Renal pelvis (tissue), 12 donors: ENCODE data around the gene RFC3. TPM values are rescaled to one million over a fixed set of nuclear protein-coding genes. Genes with fewer than 3 reads are reported as not detected.
"Not testable (repeated sequence)": the region's sequence is repeated elsewhere in the genome, so short reads cannot be mapped to it uniquely, and the experiment has no call there.

Experiments
- DNase-seq: peaks from one replicate; pipeline ENCODE4 v3.0.0-alpha.2; 2013
- long read RNA-seq, 16 experiments: transcript quantifications; one replicate each; lab custom pipeline, GENCODE V29; 2026
- polyA plus RNA-seq, 3 donors: library from polyadenylated mRNA; unstranded; fragments of 120-200 nt; gene quantifications; one replicate each; pipeline ENCODE4 v1.2.1, GENCODE V29; 2013; ENCODE audit not compliant: insufficient read length in 3 of 3

Gene RFC3, protein sequence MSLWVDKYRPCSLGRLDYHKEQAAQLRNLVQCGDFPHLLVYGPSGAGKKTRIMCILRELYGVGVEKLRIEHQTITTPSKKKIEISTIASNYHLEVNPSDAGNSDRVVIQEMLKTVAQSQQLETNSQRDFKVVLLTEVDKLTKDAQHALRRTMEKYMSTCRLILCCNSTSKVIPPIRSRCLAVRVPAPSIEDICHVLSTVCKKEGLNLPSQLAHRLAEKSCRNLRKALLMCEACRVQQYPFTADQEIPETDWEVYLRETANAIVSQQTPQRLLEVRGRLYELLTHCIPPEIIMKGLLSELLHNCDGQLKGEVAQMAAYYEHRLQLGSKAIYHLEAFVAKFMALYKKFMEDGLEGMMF
- polyA plus RNA-seq = 10 to 100 TPM; 21.3 to 23.4 (median 23.0) TPM
- long read RNA-seq, donor 1, transcript RFC3-201 (9 exons, 2,402 nt) = major isoform, 5 of 6 reads
- long read RNA-seq, donor 1, partial matches to known transcripts = 0 of 6 reads
- long read RNA-seq, donor 1, other reads (novel, unspliced or antisense) = 0 of 6 reads
- long read RNA-seq, donor 2, transcript RFC3-201 (9 exons, 2,402 nt) = major isoform, 13 of 13 reads
- long read RNA-seq, donor 2, partial matches to known transcripts = 0 of 13 reads
- long read RNA-seq, donor 2, other reads (novel, unspliced or antisense) = 0 of 13 reads
- long read RNA-seq, donor 3, transcript RFC3-201 (9 exons, 2,402 nt) = major isoform, 5 of 11 reads
- long read RNA-seq, donor 3, partial matches to known transcripts = 6 of 11 reads
- long read RNA-seq, donor 3, other reads (novel, unspliced or antisense) = 0 of 11 reads
- long read RNA-seq, donor 4, transcript RFC3-201 (9 exons, 2,402 nt) = major isoform, 5 of 5 reads
- long read RNA-seq, donor 4, partial matches to known transcripts = 0 of 5 reads
- long read RNA-seq, donor 4, other reads (novel, unspliced or antisense) = 0 of 5 reads
- long read RNA-seq, donor 5, partial matches to known transcripts = 0 of 4 reads
- long read RNA-seq, donor 5, other reads (novel, unspliced or antisense) = 0 of 4 reads
- long read RNA-seq, donor 6, transcript RFC3-201 (9 exons, 2,402 nt) = major isoform, 6 of 6 reads
- long read RNA-seq, donor 6, partial matches to known transcripts = 0 of 6 reads
- long read RNA-seq, donor 6, other reads (novel, unspliced or antisense) = 0 of 6 reads
- long read RNA-seq, donor 7, transcript RFC3-201 (9 exons, 2,402 nt) = major isoform, 11 of 11 reads
- long read RNA-seq, donor 7, partial matches to known transcripts = 0 of 11 reads
- long read RNA-seq, donor 7, other reads (novel, unspliced or antisense) = 0 of 11 reads
- long read RNA-seq, donor 8, partial matches to known transcripts = 0 of 4 reads
- long read RNA-seq, donor 8, other reads (novel, unspliced or antisense) = 0 of 4 reads
- long read RNA-seq, donor 9, transcript RFC3-201 (9 exons, 2,402 nt) = major isoform, 7 of 7 reads
- long read RNA-seq, donor 9, partial matches to known transcripts = 0 of 7 reads
- long read RNA-seq, donor 9, other reads (novel, unspliced or antisense) = 0 of 7 reads
- long read RNA-seq, donor 10, transcript RFC3-201 (9 exons, 2,402 nt) = major isoform, 10 of 16 reads
- long read RNA-seq, donor 10, partial matches to known transcripts = 6 of 16 reads
- long read RNA-seq, donor 10, other reads (novel, unspliced or antisense) = 0 of 16 reads
- long read RNA-seq, donor 11, transcript RFC3-201 (9 exons, 2,402 nt) = major isoform, 5 of 5 reads
- long read RNA-seq, donor 11, partial matches to known transcripts = 0 of 5 reads
- long read RNA-seq, donor 11, other reads (novel, unspliced or antisense) = 0 of 5 reads
- long read RNA-seq, donor 12, partial matches to known transcripts = 8 of 12 reads
- long read RNA-seq, donor 12, other reads (novel, unspliced or antisense) = 0 of 12 reads
- long read RNA-seq, donor 13, partial matches to known transcripts = 0 of 3 reads
- long read RNA-seq, donor 13, other reads (novel, unspliced or antisense) = 0 of 3 reads
- long read RNA-seq, donor 14 = 0 reads
- long read RNA-seq, donor 15, transcript RFC3-201 (9 exons, 2,402 nt) = major isoform, 9 of 19 reads
- long read RNA-seq, donor 15, partial matches to known transcripts = 9 of 19 reads
- long read RNA-seq, donor 15, other reads (novel, unspliced or antisense) = 0 of 19 reads
- long read RNA-seq, donor 16, transcript RFC3-201 (9 exons, 2,402 nt) = major isoform, 10 of 19 reads
- long read RNA-seq, donor 16, partial matches to known transcripts = 8 of 19 reads
- long read RNA-seq, donor 16, other reads (novel, unspliced or antisense) = 0 of 19 reads

DNA sequence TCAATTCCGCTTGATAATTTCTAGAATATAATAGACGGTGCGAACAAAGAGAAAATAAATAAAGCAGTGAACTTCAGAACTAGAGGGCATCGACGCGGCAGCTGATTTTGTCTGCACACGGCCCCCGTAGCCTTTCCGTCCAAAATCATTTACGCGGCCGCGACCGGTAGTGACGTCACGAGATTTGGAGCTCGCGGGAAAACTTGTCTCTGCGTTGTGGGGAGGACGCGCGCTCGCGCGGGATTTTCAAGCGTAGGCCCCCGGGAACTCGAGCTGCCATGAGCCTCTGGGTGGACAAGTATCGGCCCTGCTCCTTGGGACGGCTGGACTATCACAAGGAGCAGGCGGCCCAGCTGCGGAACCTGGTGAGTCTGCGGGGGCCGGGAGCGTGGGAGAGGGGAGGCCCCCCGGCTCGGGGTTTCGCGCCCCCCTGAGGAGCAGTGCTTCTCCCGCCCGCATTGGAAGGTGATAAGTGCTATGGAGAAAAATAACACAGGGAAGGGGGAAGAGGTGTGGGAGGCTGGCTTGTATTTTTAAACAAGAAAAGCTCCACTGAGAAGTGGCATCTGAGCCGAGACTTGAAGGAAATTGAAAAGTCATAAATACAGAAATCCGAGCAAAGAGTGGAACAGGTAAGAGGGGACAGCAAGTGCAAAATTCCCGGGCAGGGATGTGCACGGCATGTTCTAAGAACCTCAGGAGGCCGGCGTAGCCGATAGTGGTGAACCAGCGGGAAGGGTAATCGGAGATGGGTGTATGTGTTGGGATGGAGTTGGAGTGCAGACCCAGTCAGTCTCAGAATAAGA lies at the start of gene RFC3:
Gene RFC3 (plus strand): TSS at position 249 of the 806 bp plus-strand sequence. CDS start 30 bp downstream, at position 279.
- DNase-seq = peak; percentile 97

DNA sequence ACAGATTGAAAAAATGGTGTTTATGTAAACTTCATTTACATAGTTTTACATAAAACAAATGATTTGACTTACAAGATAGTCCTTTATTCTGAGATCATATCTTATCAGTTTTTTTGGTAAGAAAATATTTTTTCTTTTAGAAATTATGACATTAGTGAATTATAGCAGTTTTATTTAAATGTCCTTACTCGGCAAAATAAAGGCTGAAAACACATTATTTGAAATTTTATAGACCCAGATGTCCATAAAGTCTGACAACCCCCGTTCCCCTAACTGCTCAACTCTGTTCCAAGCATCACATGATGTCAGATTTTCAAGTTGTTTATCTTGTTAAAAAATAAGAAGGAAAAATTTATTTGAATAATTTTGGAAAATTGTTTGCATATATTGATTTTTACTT lies 46.7 kb upstream of the RFC3 start:
- DNase-seq = no peak

DNA sequence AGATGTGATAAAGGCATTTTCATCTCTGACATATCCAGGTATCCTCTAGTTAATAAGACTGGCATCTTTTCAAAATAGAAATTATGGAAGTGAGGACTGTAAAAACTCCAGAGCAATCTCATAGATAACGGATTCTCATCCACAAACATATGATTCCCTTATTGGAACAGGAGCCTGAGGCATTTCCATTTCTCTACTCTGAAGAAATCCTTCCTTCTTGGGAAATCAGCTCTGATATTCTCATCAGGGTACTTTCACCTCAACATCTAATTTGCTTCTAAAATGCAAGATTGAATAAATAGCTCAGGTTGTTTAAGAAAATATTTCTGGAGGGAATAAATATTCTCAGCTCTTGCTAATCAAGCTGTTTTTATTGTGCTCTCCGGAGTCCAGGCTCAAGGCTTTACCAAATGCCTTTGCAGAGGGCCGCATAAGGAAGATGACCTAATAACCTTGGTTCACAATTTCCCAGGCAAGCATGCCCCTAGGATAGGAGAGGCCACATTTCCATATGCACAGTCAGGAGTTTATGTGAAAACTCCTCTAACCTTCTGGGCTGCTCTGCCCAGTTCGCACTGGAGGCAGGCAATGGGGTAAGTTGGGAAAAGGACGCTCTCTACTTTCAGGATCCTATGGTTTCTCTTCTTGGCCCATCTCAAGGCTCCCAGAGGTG lies 44.0 kb upstream of the RFC3 start:
- DNase-seq = no peak

DNA sequence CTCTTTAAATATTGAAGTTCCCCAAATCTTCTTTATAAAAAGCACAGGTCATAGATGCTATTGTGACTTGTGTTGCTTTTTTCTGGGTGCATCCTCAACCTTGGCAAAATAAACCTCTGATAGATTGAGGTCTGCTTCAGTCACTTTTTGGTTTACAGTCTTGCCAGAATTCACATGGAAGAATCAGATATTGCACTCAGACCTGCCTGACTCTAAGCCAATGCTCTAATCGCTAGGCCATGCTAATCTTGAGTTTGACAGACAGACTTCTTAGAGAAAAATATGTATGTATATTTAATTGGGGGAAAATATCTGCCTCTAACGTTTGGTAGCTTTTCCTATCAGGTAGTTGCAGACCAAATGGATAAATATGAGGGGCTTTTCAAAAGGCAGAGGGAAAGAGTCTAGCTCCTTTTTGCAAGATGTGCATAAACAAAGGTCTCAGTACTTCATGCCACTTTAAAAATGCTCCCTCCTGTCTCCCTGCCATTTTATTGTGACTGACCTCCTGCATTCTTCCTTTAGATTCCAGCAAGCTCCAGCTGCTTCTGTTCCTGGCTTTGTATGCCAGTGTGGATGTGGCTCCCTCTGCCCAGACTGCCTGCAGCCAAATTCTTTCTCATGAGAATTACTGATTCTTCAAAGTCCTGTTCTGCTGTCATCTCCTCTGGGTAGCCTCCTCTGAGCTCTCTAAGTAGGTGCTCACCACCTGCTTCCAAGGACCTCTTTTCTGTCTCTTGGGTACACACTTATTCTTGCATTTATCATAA lies 42.4 kb upstream of the RFC3 start:
- DNase-seq = no peak

DNA sequence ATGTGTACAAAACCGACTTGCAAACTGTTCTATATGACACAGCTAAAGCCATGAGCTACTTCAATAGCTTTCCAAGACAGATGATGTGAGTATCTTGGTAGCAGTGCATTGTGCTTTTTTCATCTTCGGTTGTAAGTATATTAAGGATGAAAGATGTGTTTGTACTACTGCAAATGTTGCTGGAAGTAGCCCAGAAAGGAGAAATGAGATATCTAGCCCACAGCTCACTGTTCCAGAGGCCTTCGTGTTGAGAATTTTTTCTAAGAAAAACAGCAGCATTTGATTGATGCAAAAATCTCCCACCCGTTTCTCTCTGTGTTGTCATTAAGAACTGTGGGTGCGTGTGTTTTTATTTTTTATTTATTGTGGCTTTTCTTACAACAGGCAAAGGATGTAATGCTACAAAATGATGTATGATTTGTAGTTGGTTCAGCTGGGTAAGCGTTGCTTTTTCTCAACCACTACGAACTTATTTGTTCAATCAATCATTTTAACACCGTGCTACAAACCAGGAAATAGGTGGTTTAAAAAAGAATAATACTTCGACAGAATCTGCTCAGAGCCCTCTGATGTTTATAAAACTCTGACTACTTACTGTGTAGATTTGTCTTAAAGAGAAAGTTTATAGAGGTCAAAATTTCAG lies 41.6 kb upstream of the RFC3 start:
- DNase-seq = no peak

DNA sequence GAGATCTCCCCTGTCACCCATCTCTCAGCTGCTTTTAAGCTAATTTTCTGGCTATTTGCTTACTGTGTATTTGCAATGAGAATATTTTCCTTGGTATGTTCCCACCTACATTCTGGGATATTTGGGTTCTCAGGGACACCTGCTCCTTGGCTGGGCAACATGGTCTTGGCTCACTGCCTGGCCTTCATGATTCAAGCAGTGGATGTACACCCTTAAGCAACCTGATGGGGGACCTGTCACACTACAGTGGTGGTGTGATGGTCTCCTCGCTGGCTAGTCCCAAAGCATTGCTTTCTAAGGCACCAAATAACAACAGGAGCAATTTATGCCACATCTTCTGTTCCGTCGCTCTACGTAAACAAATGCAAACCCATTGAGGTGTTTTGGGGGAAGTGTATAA lies 35.3 kb upstream of the RFC3 start:
- DNase-seq = no peak

DNA sequence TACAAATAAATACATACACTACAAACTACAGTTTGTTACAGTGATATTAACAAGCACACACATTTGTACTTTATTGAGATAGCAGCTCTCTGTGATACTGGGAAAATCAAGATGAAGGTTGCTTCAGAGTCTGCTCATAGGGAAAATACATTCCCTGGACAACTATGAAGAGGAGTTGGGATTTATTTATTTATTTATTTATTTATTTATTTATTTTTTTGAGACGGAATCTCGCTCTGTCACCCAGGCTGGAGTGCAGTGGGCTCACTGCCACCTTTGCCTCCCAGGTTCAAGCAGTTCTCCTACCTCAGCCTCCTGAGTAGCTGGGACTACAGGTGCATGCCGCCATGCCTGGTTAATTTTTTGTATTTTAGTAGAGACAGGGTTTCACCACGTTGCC lies 34.7 kb upstream of the RFC3 start:
- not testable (repeated sequence) for DNase-seq

DNA sequence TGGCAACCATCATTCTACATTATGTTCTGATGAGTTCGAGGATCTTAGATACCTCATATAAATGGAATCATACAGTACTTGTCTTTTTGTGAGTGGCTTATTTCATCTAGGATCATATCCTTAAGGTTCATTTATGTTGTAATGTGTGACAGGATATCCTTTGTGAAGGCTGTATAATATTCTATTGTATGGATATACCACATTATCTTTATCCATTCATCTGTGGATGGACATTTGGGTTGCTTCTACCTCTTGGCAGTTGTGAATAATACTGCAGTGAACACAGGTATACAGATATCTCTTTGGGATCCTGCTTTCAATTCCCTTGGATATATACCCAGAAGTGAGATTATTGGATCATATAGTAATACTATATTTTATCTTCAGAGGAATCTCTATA lies 33.2 kb upstream of the RFC3 start:
- DNase-seq = no peak

DNA sequence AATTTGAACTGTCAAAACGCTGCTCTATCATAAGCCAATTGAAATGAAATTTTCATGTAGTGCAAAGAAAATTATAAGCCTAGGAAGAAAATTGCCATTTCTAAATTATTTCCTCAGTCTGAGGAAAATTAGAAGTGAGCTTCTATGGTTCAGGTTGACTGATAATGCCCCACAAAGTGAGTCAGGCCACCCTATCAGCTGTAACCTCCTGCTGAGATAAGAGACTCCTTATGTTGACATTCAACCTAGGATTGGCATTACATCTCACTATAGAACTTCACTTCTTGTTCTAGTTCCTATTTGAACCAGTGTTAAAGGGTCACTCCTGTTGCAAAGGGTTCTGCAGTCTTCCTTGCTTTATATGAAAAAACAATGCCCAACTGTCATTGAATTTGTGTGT lies 32.6 kb upstream of the RFC3 start:
- DNase-seq = no peak

DNA sequence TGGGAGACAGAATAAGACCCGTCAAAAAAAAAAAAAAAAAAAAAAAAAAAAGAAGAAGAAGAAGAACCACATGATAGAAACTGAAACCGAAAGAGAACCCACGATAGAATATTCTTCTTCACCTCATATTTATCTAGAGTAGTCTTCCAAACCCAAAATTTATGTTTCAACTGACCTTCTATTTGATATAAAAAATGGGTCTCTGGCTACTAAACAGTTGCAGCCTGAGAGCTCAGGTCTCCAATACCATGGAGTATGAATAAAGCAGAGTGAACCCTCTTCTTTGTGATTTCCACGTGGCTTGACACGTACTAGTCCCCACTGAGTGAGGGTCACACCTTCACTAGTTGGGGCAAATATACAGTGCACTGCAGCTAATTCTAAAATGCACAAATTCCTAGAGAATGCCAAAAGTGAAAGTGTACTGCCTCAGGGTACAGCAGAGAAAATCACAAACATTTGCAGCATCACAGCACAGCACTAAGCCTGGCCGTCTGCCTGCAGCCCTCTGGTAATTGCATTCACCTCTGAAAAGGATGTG lies 30.8 kb upstream of the RFC3 start:
- DNase-seq = no peak

DNA sequence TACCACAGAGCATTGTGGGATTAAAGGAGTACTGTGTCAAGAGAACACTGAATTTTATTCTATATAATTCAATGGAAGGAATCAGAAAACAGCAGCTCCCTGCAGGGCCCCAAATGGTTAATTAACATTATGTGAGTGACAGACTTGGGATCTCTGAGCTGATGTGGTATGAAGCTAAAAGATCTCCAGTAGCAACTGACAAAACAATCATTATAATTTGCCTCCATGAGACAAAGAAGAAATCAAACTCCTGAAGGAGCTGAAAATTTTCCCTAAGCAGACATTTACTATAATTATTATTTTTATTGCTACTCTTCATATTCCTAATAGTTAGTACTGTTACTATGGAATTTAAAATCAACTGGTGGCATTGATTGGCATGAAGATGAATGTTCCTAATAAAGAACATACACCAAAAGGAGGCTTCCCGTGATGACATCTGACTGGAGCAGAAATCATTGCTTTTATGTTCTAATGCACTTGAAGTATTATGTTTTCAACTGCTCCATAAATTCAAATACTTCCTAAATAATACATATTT lies 28.8 kb upstream of the RFC3 start:
- no peak for DNase-seq

DNA sequence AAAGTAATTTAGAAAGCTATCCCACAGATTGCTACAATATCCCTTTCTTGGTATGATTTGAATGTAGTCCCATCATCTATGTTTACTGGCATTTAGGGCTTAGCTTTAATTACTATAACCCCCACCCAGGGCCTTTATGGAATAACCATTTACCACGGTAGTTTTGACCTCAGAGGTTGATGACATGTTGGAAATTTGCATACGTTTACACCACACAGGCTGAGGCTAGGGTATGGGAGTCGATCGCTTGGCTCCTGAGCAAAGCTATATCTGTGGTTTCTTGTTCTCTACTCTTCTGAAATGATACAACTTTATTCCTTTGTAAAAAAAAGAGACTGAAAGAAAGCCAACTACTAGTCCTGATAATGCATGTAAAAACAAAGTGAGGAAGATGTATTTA lies 28.2 kb upstream of the RFC3 start:
- DNase-seq = no peak

DNA sequence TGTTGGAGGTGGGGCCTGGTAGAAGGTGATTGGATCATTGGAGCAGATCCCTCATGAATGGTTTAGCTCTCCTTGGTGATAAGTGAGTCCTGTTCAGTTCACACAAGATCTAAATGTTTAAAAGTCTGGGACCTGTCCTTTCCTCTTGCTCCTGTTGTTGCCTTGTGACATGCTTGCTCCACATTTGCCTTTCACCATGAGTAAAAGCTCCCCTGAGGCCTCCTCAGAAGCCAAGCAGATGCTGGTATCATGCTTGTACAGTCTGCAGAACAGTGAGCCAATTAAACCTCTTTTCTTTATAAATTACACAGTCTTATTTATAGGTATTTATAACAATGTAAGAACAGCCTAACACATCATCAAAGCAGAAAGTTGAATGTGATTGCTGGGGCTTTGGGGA lies 24.2 kb upstream of the RFC3 start:
- no peak for DNase-seq

DNA sequence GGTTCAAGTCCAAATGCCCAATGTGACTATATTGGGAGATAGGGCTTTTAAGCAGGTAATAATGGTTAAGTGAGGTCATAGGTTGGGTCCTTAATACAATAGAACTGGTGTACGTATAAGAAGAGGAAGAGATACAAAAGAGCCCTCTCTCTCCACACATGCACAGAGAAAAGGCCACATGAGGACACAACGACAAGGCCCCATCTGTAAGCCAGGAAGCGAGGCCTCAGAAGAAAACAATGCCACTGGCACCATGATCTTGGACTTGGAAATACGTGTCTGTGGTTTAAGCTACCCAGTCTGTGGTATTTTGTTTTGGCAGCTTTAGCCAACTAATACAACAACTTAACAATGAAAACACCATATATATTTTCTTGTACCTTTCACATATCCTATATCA lies 23.4 kb upstream of the RFC3 start:
- DNase-seq = no peak

DNA sequence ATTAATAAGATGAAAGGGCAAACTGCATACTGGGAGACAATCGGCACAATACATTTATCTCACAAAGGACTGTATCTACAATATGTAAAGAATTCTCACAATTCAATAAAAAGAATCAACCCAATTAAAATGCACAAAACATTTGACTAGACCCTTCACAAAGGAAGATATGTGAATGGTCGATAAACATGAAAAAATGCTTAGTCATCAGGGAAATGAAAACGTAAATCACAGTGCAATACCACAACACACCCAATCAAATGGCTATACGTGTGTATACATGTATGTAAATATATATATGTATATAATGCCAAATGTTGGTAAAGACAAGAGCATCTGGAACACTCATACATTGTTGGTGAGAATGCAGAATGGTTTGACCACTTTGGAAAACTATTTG lies 21.9 kb upstream of the RFC3 start:
- no peak for DNase-seq

DNA sequence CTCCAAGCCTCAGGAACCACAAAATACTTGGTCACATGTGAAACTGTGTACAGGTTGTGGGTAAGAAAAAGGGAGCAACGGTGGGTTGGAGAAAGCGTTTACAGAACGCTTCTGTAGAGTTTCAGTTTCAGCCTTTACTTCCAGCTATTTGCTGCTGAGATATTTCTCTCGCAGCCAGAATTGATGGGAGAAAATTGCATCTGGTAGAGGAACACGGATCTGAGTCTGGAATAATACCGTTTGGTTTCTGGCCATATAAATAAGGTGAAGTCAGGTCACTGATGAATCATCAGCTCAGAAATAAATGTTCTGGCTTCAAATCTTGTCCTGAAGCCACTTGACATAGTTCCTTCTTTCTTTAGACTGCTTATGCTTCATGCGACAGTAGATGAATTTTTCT lies 20.3 kb upstream of the RFC3 start:
- no peak for DNase-seq

DNA sequence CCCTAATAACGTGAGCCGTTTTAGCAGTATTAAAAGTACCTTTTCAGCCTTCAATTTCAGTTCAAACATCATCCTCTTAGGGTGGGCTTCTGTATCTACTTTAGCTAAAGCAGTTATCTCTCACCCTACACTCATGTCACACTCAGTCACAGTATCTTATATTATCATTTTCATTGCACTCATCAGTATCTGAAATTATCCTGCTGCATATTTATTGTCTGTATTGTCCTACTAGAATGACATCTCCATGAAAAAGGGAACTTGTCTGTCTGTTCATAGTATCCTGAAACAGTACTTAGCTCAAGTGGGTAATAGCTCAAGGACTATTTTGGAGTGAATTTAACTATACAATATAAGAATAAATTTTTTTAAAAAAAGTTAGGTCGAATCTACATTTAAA lies 19.9 kb upstream of the RFC3 start:
- DNase-seq = no peak
